Loucy (cell line): ENCODE data around the gene NFATC3.

ENCODE experiments used
- EZH2phosphoT487 ChIP-seq: fragments of 200-600 bp; IDR thresholded peaks from 2 replicates; pipeline ENCODE4 v1.6.1; 2018; ENCODE audit warnings: antibody characterized with exemption, mild to moderate bottlenecking, moderate library complexity, borderline replicate concordance
- TF ChIP-seq, protein P1 (sequence below): fragments of 200-600 bp; sonication (generic); conservative IDR thresholded peaks from 2 replicates; pipeline ENCODE4 v1.5.1; 2014; ENCODE audit warnings: mild to moderate bottlenecking, antibody characterized with exemption, low read length

DNA sequence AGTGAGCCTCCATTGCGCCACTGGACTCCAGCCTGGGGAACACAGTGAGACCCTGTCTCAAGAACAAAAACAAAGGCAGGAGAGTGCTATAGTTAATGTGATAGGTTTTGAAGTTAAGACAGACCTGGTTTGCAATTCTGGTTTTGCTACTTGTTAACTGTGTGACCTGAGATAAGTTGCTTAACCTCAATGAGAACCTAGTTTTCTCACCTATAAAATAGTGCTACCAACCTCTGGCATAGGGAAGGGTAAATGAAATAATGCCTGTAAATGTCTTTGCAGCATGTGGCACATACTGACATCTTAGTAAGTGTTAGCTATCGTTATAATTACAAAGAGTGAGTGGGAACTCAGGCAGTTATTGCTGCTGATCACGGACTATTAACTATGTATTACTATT lies 29.8 kb upstream of the NFATC3 start:
- TF ChIP-seq, protein P1, sequence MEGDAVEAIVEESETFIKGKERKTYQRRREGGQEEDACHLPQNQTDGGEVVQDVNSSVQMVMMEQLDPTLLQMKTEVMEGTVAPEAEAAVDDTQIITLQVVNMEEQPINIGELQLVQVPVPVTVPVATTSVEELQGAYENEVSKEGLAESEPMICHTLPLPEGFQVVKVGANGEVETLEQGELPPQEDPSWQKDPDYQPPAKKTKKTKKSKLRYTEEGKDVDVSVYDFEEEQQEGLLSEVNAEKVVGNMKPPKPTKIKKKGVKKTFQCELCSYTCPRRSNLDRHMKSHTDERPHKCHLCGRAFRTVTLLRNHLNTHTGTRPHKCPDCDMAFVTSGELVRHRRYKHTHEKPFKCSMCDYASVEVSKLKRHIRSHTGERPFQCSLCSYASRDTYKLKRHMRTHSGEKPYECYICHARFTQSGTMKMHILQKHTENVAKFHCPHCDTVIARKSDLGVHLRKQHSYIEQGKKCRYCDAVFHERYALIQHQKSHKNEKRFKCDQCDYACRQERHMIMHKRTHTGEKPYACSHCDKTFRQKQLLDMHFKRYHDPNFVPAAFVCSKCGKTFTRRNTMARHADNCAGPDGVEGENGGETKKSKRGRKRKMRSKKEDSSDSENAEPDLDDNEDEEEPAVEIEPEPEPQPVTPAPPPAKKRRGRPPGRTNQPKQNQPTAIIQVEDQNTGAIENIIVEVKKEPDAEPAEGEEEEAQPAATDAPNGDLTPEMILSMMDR: no peak
- TF ChIP-seq EZH2phosphoT487: no peak
